Activated CD4-positive, alpha-beta T cell treated with anti-CD3 and anti-CD28 coated beads, Interleukin-2, amount 50 U/mL, for 24 hours (primary cell): Measurements from ENCODE around the gene CCNO.

Experiments used
- DNase-seq, 2 donors: peaks; one replicate each; pipeline ENCODE4 v3.0.0-alpha.2; 2020; ENCODE audit warnings: low read depth in 1 of 2, low spot score in 1 of 2

Gene CCNO

DNA sequence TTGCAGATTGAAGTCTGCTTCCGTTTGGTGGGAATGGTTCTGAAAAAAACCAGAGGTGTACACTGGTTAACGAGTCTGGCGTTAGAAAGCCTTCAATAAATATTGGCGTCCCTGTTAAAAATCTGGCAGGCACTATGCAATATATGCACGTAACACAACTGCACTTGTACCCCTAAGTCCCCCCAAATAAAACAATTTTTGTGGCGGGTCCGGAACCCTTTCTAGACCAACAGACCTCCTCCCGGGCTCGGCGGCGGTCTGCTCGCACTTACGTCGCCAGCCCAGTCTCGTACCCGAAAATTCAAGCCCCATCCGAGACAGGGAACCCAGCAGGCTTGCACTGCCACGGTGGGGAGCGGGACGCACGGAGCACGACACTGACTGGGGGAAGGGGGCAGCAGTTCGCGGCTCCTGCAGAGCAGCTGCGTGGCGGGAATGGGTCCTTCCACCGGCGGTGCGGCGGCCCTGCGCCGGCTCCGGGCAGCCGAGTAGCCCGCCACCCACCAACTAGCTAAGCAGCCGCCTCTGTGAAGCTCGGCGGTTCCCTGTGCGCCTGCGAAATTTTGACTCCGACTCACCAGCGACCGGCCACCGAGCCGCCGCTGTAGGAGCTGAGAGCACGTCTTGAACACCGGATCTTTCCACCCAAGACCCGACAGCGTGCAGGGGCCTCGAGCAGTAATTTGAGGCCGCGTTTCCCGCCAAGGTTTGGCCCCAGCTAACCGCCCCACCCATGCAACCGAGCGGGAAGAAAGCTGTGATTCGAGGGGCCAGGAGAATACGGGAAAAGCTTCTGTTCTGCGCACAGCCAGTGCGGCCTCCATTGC, 10.2 kb downstream of the CCNO start:
- no peak for DNase-seq

DNA sequence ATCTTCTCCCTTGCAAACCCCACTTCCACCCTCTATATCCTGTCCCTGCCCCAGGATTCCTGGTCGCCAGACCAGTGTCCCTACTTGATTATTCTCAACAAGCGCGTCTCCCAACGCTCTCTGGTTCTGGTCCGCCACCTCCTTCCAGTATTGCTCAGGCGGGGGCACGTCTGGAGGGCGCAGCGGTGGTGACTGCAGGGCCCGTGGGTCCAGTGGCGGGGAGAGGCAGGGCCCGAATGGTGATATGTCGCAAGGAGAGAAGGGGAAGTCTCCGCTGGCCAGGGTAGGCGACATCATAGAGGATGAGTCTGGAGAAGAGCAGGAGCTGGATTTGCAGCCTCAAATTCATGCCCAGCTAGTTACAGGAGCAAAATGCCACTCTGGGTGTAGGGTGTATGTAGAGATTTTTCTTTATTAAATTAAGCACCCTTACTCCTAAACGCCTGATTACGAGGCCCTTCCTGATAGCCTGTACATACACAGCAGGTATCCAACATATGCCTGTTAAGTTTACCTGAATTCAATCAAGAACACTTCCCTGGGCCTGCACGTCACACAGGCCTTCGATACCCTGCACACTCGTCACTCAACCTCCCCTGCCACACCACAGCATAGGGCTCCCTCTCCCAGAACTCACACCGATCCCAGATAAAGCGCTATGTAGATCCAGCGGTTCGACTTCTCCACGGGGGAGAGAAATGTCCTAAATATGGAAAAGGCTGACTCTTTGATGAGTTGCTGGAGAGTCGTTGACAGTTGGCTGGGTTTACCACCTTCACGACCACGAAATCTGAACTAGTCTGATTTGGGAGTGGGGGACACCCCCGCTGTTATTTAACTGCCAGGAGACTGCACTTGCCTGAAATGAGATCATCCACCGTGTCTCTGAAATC, 11.1 kb downstream of the CCNO start:
- DNase-seq = no peak

DNA sequence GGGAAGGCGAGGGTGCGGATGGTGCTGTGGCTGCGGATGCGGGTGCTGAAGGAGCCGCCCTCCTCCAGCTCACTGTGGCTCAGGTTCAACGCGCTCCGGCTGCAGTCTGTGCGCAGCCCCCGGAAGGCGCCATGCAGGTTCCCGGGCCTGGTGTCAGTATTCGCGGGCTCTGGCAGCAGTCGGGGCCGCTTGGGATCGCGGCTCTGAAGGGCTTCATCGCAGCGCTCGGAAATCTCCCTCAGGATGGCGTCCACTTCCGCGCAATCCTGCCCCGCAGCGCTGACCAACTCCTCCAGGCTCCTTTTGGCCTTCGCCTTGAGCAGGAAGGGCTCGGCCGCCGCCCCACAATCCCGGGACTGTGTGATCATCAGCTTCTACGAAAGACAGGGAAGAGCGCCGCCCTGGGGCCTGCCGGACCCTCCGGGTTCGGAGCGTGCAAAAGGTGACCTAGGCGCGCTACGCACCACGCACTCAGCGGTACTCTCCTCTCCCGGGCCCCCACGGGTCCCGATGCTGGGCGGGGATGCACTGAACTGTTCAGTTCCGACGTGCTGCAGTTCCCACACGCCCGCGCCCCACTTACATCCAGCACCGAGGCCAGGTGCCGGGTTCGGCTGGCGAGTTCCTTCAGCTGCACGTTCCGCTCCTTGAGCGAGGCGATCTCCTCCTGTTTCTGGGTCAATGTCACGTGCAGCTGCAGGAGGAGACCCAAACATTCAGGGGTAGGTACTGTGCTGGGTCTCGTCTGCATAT, 12.8 kb downstream of the CCNO start:
- DNase-seq = no peak

DNA sequence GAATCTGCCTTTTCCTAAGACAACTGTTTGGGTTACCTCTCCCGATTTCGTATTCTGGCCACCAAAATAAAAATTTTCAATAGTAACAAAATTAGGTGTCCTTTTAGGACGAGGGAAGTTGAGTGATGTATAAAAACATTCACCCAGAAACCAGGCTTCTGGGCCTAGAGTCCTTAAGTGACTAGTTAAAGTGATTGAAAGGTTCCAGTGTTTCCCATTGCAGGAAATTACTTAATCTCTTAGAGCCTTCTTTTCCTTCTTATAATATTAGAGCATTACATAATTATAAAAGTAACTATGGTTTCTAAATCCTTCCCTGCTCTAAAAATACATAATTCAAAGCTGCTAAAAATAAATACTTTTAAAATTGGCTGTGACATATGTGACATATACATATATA, 13.6 kb downstream of the CCNO start:
- no peak for DNase-seq

DNA sequence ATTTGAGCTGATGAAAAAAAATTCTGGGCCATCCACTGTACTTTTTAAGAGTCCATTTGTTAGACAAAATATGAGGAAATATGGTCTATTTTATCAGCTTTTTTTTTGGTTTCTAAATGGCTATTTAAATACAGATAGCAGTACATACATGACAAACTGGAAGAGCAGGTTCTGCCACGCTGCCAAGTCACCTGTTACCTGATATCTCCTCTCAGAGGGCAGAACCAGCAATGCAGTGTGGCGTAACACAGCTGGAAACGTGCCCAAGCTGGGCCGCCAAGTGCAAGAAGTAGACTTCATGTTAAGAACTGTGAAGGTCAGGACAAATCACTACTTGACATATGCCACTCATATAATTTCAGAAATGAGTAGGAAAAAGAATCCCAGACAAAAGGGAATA, 14.4 kb downstream of the CCNO start:
- DNase-seq = no peak

DNA sequence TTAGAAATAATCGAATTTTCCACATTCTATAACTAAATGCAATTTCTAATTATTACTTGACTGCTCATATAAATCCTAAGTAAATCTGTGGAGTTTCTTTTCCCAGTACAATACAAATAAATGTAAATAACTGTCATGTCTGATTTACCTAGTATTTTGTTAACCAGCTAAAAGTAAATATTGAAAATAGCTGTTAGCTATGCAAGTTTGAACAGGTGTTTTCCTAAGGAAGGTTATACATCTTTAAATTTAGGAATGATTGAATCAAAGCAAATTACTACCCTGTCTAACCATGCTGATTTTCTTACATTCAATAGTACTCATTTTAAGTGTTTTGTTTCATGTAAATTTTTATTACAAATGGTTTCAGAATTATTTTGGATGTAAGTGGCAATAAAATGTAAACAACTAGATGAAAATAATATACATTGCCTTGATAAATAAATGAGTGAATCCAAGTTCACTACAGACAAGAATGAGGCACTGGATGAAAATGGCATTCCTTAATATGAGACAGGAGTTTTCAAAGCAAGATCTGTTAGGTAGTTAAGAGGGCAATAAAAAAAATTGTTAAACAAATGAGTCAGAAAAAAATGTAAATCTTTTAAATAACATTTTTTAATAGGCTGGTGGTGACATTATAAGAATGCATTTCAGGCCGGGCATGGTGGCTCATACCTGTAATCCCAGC, 22.1 kb downstream of the CCNO start:
- no peak for DNase-seq

DNA sequence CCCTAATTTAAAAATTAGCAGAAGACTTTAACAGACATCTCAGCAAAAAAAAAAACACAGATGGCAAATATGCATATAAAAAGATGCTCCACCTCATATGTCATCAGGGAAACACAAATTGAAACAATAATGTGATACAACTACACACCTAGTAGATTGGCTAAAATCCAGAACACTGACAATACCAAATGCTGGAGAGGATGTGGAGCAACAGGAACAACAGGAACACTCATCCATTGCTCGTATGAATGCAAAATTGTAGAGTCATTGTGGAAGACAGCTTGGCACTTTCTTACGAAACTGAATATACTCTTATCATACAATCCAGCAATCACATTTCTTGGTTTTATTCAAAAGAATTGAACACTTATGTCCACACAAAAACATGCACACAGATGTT, 28.4 kb downstream of the CCNO start:
- no peak for DNase-seq

DNA sequence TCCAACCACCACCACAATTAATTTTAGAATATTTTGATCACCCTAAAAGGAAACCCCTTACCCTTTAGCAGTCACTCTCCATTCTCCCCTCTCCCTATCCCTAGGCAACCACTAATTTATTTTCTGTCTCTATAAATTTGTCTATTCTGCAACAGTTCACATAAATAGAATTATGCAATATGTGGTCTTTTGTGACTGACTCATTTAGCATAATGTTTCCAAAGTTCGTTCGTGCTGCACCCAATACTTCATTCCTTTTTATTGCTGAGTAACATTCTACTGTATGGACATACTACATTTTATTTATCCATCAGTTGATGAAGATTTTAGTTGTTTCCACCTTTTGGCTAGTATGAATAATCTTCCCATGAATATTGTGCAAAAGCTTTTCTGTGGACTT, 42.2 kb downstream of the CCNO start:
- no peak for DNase-seq

DNA sequence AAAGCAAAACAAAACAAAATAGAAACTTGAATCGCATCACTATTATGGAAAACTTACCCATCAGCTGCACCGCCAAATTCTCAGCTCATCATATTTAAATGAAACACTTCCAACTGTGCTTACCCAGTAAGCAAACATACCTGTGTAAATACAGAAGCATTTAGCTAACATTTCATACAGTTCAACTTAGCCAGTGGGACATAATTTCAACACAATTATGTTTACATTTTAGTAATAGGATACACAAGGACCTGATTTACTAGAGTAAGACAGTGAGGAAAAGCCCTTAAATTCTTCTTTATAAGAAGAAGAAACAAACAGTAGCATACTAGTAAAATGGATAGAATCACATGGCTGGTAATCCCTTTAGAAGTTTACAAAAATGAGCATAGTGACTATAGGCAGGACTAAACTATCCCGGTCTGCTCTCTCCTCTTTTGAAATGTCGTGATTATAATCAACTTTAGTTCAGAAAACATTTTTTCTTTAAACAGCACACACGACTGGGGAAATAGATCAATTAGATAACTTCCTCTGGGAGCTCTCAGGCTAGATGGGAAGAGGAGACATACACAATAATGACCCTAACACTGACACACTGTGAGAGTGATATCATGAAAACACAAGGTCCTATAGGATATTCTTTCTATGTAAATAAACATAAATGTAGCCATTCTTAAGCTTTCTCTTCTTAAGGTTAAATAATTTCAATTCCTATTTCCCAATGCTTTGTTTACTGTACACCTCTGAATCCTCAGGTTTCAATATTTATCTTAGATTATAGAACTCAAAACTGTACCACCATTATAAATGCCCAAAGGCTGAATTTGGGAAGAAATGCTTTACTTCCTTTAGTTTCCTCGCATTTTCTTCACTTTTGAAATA, 44.5 kb downstream of the CCNO start:
- no peak for DNase-seq

DNA sequence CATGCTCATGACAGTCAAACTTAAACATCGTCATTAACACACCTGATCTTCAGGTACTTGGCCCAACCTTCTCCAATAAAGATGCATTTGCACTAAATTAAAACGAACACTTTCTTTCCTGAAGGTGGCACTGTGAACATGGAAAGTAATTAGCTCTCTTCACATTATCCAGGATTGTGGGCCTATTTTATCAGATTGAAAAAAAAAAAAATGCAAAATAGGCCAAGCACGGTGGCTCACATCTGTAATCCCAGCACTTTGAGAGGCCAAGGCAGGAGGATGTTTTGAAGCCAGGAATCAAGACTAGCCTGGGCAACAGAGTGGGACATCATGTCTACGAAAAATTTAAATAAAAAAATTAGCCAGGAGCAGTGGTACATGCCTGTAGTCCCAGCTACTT, 46.0 kb downstream of the CCNO start:
- DNase-seq = no peak
